HCT116 (cell line): ENCODE data around the gene DHRS7.

Experiments used
- EGR1 ChIP-seq: IDR thresholded peaks from 2 replicates; pipeline ENCODE4 v1.6.1; 2012; ENCODE audit warnings: low read depth
- EZH2 ChIP-seq: fragments of 200-600 bp; sonication (generic); IDR thresholded peaks from 2 replicates; pipeline ENCODE4 v1.6.1; 2017; ENCODE audit warnings: antibody characterized with exemption, mixed run types
- FOSL1 ChIP-seq: IDR thresholded peaks from 2 replicates; pipeline ENCODE4 v1.6.1; 2012; ENCODE audit warnings: low read depth
- POLR2A ChIP-seq: IDR thresholded peaks from 2 replicates; pipeline ENCODE4 v1.7.0; 2011; ENCODE audit warnings: borderline replicate concordance; ENCODE audit not compliant: insufficient read depth, insufficient read length; ENCODE audit errors: extremely low read depth
- POLR2AphosphoS5 ChIP-seq: IDR thresholded peaks from 2 replicates; pipeline ENCODE4 v1.6.1; 2011; ENCODE audit warnings: mild to moderate bottlenecking, low read depth, low read length, moderate library complexity
- RAD21 ChIP-seq: IDR thresholded peaks from 2 replicates; pipeline ENCODE4 v1.6.1; 2012; ENCODE audit warnings: low read depth, mild to moderate bottlenecking
- REST ChIP-seq: IDR thresholded peaks from 2 replicates; pipeline ENCODE4 v1.6.1; 2012; ENCODE audit warnings: low read depth
- SRF ChIP-seq: IDR thresholded peaks from 2 replicates; pipeline ENCODE4 v1.6.1; 2012; ENCODE audit warnings: low read depth
- YY1 ChIP-seq: IDR thresholded peaks from 2 replicates; pipeline ENCODE4 v1.6.1; 2011; ENCODE audit warnings: low read length, low read depth, moderate library complexity, mild to moderate bottlenecking; ENCODE audit not compliant: insufficient replicate concordance; ENCODE audit errors: extremely low read depth
- TF ChIP-seq, protein P1 (sequence below), 3 experiments: fragments of 200-600 bp in 1 of 3; sonication (generic) in 1 of 3; IDR thresholded peaks in 2 of 3; conservative IDR thresholded peaks in 1 of 3; 2 replicates each; pipeline ENCODE4 v1.5.1; 2012 to 2017; ENCODE audit warnings: low read depth in 2 of 3, low read length in 2 of 3, antibody characterized with exemption in 1 of 3, borderline replicate concordance in 1 of 3, control low read depth in 1 of 3, mild to moderate bottlenecking in 1 of 3, mixed read lengths in 1 of 3, mixed run types in 1 of 3, moderate library complexity in 1 of 3; ENCODE audit not compliant: insufficient read depth in 1 of 3

DNA sequence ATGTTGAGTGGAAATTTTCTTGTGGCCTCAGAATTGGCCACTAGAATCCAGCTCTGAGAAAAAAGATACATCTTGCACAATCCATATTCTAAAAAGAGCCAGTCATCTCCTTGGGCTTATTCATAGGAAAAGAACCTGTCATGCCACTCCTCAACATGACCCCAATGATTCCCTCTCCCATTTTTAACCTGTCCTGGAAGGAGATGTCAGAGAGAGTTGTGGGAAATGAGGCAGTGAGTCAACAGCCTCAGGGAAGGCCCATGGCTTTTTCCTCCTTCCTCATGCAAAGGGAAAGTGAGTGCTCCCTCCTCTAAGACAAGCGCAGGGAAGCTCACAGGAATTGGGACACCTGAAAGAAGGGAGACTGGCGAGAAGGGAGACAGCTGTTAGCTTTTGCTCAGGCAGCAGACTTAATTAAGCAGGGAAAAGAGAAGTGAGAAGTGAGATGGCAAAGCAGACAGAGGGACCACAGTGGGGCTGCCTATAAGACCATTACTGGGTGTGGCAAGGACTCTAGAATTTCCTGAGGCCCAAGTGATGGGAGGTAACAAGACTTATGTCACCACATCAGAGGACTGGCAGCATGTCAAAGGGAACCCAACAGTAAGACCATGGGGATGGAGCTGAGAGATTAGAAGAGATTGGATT is 10.2 kb upstream of the DHRS7 start:
- TF ChIP-seq, protein P1, sequence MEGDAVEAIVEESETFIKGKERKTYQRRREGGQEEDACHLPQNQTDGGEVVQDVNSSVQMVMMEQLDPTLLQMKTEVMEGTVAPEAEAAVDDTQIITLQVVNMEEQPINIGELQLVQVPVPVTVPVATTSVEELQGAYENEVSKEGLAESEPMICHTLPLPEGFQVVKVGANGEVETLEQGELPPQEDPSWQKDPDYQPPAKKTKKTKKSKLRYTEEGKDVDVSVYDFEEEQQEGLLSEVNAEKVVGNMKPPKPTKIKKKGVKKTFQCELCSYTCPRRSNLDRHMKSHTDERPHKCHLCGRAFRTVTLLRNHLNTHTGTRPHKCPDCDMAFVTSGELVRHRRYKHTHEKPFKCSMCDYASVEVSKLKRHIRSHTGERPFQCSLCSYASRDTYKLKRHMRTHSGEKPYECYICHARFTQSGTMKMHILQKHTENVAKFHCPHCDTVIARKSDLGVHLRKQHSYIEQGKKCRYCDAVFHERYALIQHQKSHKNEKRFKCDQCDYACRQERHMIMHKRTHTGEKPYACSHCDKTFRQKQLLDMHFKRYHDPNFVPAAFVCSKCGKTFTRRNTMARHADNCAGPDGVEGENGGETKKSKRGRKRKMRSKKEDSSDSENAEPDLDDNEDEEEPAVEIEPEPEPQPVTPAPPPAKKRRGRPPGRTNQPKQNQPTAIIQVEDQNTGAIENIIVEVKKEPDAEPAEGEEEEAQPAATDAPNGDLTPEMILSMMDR (IDR thresholded peaks at IDR 0.05 in 2 of 3, conservative IDR thresholded peaks at IDR 0.05 in 1 of 3; ENCODE audit: borderline replicate concordance in 1 of 3, insufficient read depth in 1 of 3, low read depth in 2 of 3, low read length in 2 of 3), result no peak
- TF ChIP-seq POLR2A, result no peak
- TF ChIP-seq SRF, result no peak
- TF ChIP-seq RAD21, result no peak
- TF ChIP-seq EGR1, result no peak
- TF ChIP-seq YY1, result no peak
- TF ChIP-seq POLR2AphosphoS5, result no peak
- no peak for TF ChIP-seq FOSL1
- no peak for TF ChIP-seq REST
- no peak for TF ChIP-seq EZH2
